Kidney epithelial cell (primary cell): ENCODE measurements around the gene CCNJL. TPM values are rescaled to one million over a fixed set of nuclear protein-coding genes. Genes with fewer than 3 reads are reported as not detected.

Source experiments
- DNase-seq: peaks from one replicate; pipeline ENCODE4 v3.0.0-alpha.2; 2010; ENCODE audit warnings: low read depth
- H3K27me3 ChIP-seq: 2 replicates; pipeline ENCODE4 v1.6.0; 2011; ENCODE audit warnings: low read length; ENCODE audit not compliant: control insufficient read depth, insufficient read depth
- H3K36me3 ChIP-seq: 2 replicates; pipeline ENCODE4 v1.5.1; 2011; ENCODE audit warnings: low read length; ENCODE audit not compliant: control insufficient read depth, insufficient read depth
- H3K4me3 ChIP-seq: 2 replicates; pipeline ENCODE4 v1.5.1; 2011; ENCODE audit warnings: low read depth, mild to moderate bottlenecking, control low read depth, low read length
- CTCF ChIP-seq: IDR thresholded peaks from 2 replicates; pipeline ENCODE4 v1.5.1; 2011; ENCODE audit warnings: mild to moderate bottlenecking, moderate library complexity, low read length, control low read depth, inconsistent platforms; ENCODE audit not compliant: insufficient read depth, poor library complexity, severe bottlenecking
- total RNA-seq: library from RNA; depleted of rRNA; stranded (reverse); fragments of >200 nt; gene quantifications from 2 replicates; pipeline ENCODE4 v1.2.3, GENCODE V29; 2015

CCNJL gene
- total RNA-seq, 1 donor from 2014 or later, result 21.9 TPM

- no peak for DNase-seq
- TF ChIP-seq CTCF, result no peak
- Histone ChIP-seq H3K36me3 (no peaks in the 10 kb centered on the region), H3K4me3 (no peak overlapping the region), H3K27me3 (no peaks in the 10 kb centered on the region)
These were observed 66.8 kb downstream of the CCNJL start for GRCh38 chr5:160245506-160246086.

- DNase-seq, result no peak
- no peak overlapping the region for H3K4me3 ChIP-seq
- no peaks in the 10 kb centered on the region for H3K27me3 ChIP-seq
- TF ChIP-seq CTCF, result no peak
- no peaks in the 10 kb centered on the region for H3K36me3 ChIP-seq
These were observed 70.2 kb downstream of the CCNJL start for GRCh38 chr5:160242145-160242544.

- DNase-seq, result no peak
These were observed 72.0 kb downstream of the CCNJL start for GRCh38 chr5:160240350-160240749.

GRCh38 chr5:160237571-160238093 lies 74.7 kb downstream of the CCNJL start:
- H3K27me3 ChIP-seq, result no peaks in the 10 kb centered on the region
- H3K36me3 ChIP-seq, result no peaks in the 10 kb centered on the region
- no peak for DNase-seq
- no peak for TF ChIP-seq CTCF
- no peak overlapping the region for H3K4me3 ChIP-seq

More at GRCh38 chr5:160240350-160240749, 72.0 kb downstream of the CCNJL start:
- Histone ChIP-seq H3K4me3 (no peak overlapping the region), H3K36me3 (no peaks in the 10 kb centered on the region), H3K27me3 (no peaks in the 10 kb centered on the region)
- no peak for TF ChIP-seq CTCF

GRCh38 chr5:160235731-160236130 lies 76.6 kb downstream of the CCNJL start:
- no peak overlapping the region for H3K4me3 ChIP-seq
- H3K36me3 ChIP-seq, result no peaks in the 10 kb centered on the region
- no peak for TF ChIP-seq CTCF
- no peaks in the 10 kb centered on the region for H3K27me3 ChIP-seq
- DNase-seq, result no peak

GRCh38 chr5:160233215-160233614 lies 79.1 kb downstream of the CCNJL start:
- H3K4me3 ChIP-seq, result no peak overlapping the region
- no peaks in the 10 kb centered on the region for H3K36me3 ChIP-seq
- no peaks in the 10 kb centered on the region for H3K27me3 ChIP-seq
- no peak for DNase-seq
- TF ChIP-seq CTCF, result no peak
